Spinal cord (tissue), 10 donors: Measurements from ENCODE around the gene WNT7B. TPM values are rescaled to one million over a fixed set of nuclear protein-coding genes. Genes with fewer than 3 reads are reported as not detected.

Experiments
- DNase-seq, 6 donors: peaks; one replicate each; pipeline versions ENCODE4 v3.0.0 to v3.0.0-alpha.2; 2013 to 2015; ENCODE audit warnings: low spot score in 6 of 6, low read depth in 4 of 6
- H3K27ac ChIP-seq: one replicate; pipeline ENCODE4 v1.5.1; 2013; ENCODE audit warnings: low read depth, low read length, control low read depth
- H3K27me3 ChIP-seq: one replicate; pipeline ENCODE4 v1.6.1; 2013; ENCODE audit warnings: low read length; ENCODE audit not compliant: control insufficient read depth, insufficient read depth
- H3K36me3 ChIP-seq: one replicate; pipeline ENCODE4 v1.6.1; 2013; ENCODE audit warnings: low read length; ENCODE audit not compliant: control insufficient read depth, insufficient read depth
- H3K4me1 ChIP-seq: one replicate; pipeline ENCODE4 v1.6.1; 2013; ENCODE audit warnings: low read length; ENCODE audit not compliant: control insufficient read depth, insufficient read depth
- H3K4me3 ChIP-seq: one replicate; pipeline ENCODE4 v1.5.1; 2013; ENCODE audit warnings: low read depth, low read length, control low read depth
- H3K9me3 ChIP-seq: one replicate; pipeline ENCODE4 v1.6.1; 2013; ENCODE audit warnings: low read length; ENCODE audit not compliant: control insufficient read depth, insufficient read depth
- WGBS: methylation state at CpG from one replicate; pipeline ENCODE4 v1.1.5; 2013; ENCODE audit warnings: missing lambda C conversion rate; ENCODE audit not compliant: insufficient coverage; 5-methylcytosine and 5-hydroxymethylcytosine counted together
- polyA plus RNA-seq, 2 donors: library from polyadenylated mRNA; unstranded; fragments of 120-200 nt; gene quantifications; one replicate each; pipeline ENCODE4 v1.2.1, GENCODE V29; 2013; ENCODE audit not compliant: insufficient read length in 2 of 2
- total RNA-seq, 2 donors: library from RNA; depleted of rRNA in 1 of 2; stranded (reverse); fragments of 120-200 nt in 1 of 2; fragments of >200 nt in 1 of 2; gene quantifications; one replicate each; pipeline versions ENCODE4 v1.2.3 to v1.2.4, GENCODE V29; 2013 to 2014
- donor health status: healthy.

WNT7B gene
- total and polyA plus RNA-seq, 4 donors, result 2.6 to 24.9 (median 13.3) TPM

- peaks cover 5% of the 10 kb centered on the region for H3K9me3 ChIP-seq
- no CpG with 5 or more reads among the region's 3 CpGs for WGBS
- no peak overlapping the region for H3K4me3 ChIP-seq
- H3K27me3 ChIP-seq, result peaks cover 8% of the 10 kb centered on the region
- DNase-seq, result no peak
- peaks cover 10% of the 10 kb centered on the region for H3K36me3 ChIP-seq
- peaks cover 27% of the 10 kb centered on the region for H3K4me1 ChIP-seq
- H3K27ac ChIP-seq, result no peak overlapping the region
These were observed 104.2 kb downstream of the WNT7B start for GRCh38 chr22:45872659-45873263.

GRCh38 chr22:45871721-45872120 is 105.2 kb downstream of the WNT7B start:
- WGBS, result 100% methylated on average over 5 of the region's 6 CpGs
- Histone ChIP-seq H3K27me3 (peaks cover 10% of the 10 kb centered on the region), H3K27ac (no peak overlapping the region), H3K36me3 (peaks cover 5% of the 10 kb centered on the region), H3K4me1 (peaks cover 25% of the 10 kb centered on the region), H3K9me3 (peaks cover 5% of the 10 kb centered on the region), H3K4me3 (no peak overlapping the region)
- no peak for DNase-seq

Other genes with a start within 250 kb of the WNT7B start
- 10 to 100 TPM; 12.7 to 18.6 TPM for gene PPARA, start 173.4 kb upstream of the WNT7B start, total RNA-seq
- 10 to 100 TPM; 11.9 to 12.3 TPM for gene PPARA, start 173.4 kb upstream of the WNT7B start, polyA plus RNA-seq